HEK293 (cell line): Measurements from ENCODE around the gene NUDT8.
A peak's percentile ranks its signal among the peaks of the same experiment; 100 is the strongest.

Experiments
- CTCF ChIA-PET: fragments of 350-600 bp; formaldehyde crosslinking; extraction: SDS; loops from one replicate; lab custom pipeline; 2021; ENCODE audit warnings: antibody characterized with exemption; lab: Yijun Ruan, JAX
- POLR2A ChIA-PET: fragments of 300-600 bp; formaldehyde crosslinking; extraction: SDS; loops from one replicate; lab custom pipeline; 2020; ENCODE audit warnings: antibody characterized with exemption, inconsistent platforms; lab: Yijun Ruan, JAX
- H3K27ac ChIP-seq: fragments of 200-500 bp; sonication (Bioruptor generic); 2 replicates; pipeline ENCODE4 v1.5.1; 2014; ENCODE audit warnings: low read depth, low read length, control low read depth, inconsistent platforms; ENCODE audit errors: extremely low read depth
- H3K36me3 ChIP-seq, 2 experiments: fragments of 200-500 bp in 1 of 2; sonication (Bioruptor generic) in 1 of 2; 1 replicate in 1 of 2; 2 replicates in 1 of 2; pipeline ENCODE4 v1.5.1; 2014 to 2017; ENCODE audit warnings: inconsistent platforms in 2 of 2, low read length in 2 of 2; ENCODE audit not compliant: control insufficient read depth in 2 of 2, insufficient read depth in 1 of 2
- H3K4me1 ChIP-seq: fragments of 200-500 bp; sonication (Bioruptor generic); 2 replicates; pipeline ENCODE4 v1.5.1; 2014; ENCODE audit warnings: mild to moderate bottlenecking, low read length, inconsistent platforms; ENCODE audit not compliant: control insufficient read depth, insufficient read depth
- H3K4me3 ChIP-seq: 2 replicates; pipeline ENCODE4 v1.5.1; 2011; ENCODE audit warnings: low read depth, mild to moderate bottlenecking, control low read depth, low read length, moderate library complexity
- H3K9me3 ChIP-seq: fragments of 200-500 bp; sonication (Bioruptor generic); 2 replicates; pipeline ENCODE4 v1.5.1; 2014; ENCODE audit warnings: low read depth, low read length, inconsistent platforms; ENCODE audit not compliant: control insufficient read depth, insufficient read depth
- CTCF ChIP-seq: fragments of 450-650 bp; formaldehyde crosslinking; IDR thresholded peaks from 2 replicates; pipeline ENCODE4 v1.5.1; 2016; ENCODE audit warnings: missing biosample characterization, missing genetic modification characterization
- ELK4 ChIP-seq: IDR thresholded peaks from 2 replicates; pipeline ENCODE4 v1.6.1; 2011; ENCODE audit warnings: mild to moderate bottlenecking, low read depth, low read length, borderline replicate concordance
- GLIS2 ChIP-seq: fragments of 450-650 bp; formaldehyde crosslinking; IDR thresholded peaks from 2 replicates; pipeline ENCODE4 v1.5.1; 2016; ENCODE audit warnings: missing biosample characterization, missing genetic modification characterization
- KLF17 ChIP-seq: fragments of 450-650 bp; formaldehyde crosslinking; IDR thresholded peaks from 2 replicates; pipeline ENCODE4 v1.5.1; 2016; ENCODE audit warnings: missing biosample characterization, missing genetic modification characterization
- PATZ1 ChIP-seq: fragments of 450-650 bp; formaldehyde crosslinking; IDR thresholded peaks from 2 replicates; pipeline ENCODE4 v1.5.1; 2016; ENCODE audit warnings: missing biosample characterization, missing genetic modification characterization
- PRDM6 ChIP-seq: fragments of 450-650 bp; formaldehyde crosslinking; IDR thresholded peaks from 2 replicates; pipeline ENCODE4 v1.5.1; 2017; ENCODE audit warnings: missing biosample characterization, missing genetic modification characterization
- SP3 ChIP-seq: fragments of 450-650 bp; formaldehyde crosslinking; IDR thresholded peaks from 2 replicates; pipeline ENCODE4 v1.5.1; 2016; ENCODE audit warnings: missing biosample characterization, missing genetic modification characterization
- YY1 ChIP-seq: fragments of 450-650 bp; formaldehyde crosslinking; IDR thresholded peaks from 2 replicates; pipeline ENCODE4 v1.5.1; 2018; ENCODE audit warnings: missing biosample characterization, missing genetic modification characterization
- ZBTB21 ChIP-seq: fragments of 450-650 bp; formaldehyde crosslinking; IDR thresholded peaks from 2 replicates; pipeline ENCODE4 v1.5.1; 2017; ENCODE audit warnings: missing biosample characterization, missing genetic modification characterization
- ZFP37 ChIP-seq: fragments of 450-650 bp; formaldehyde crosslinking; IDR thresholded peaks from 2 replicates; pipeline ENCODE4 v1.5.1; 2016; ENCODE audit warnings: missing biosample characterization, missing genetic modification characterization
- ZNF174 ChIP-seq: fragments of 450-650 bp; formaldehyde crosslinking; IDR thresholded peaks from 2 replicates; pipeline ENCODE4 v1.5.0; 2017; ENCODE audit warnings: missing biosample characterization, mild to moderate bottlenecking, missing genetic modification characterization
- ZNF37A ChIP-seq: fragments of 450-650 bp; IDR thresholded peaks from 2 replicates; pipeline ENCODE4 v1.5.1; 2018; ENCODE audit warnings: missing biosample characterization, missing genetic modification characterization
- ZNF416 ChIP-seq: fragments of 450-650 bp; formaldehyde crosslinking; IDR thresholded peaks from 2 replicates; pipeline ENCODE4 v1.5.1; 2016; ENCODE audit warnings: missing biosample characterization, missing genetic modification characterization
- ZNF48 ChIP-seq: fragments of 450-650 bp; formaldehyde crosslinking; IDR thresholded peaks from 2 replicates; pipeline ENCODE4 v1.5.1; 2016; ENCODE audit warnings: missing biosample characterization, missing genetic modification characterization
- ZNF488 ChIP-seq: fragments of 450-650 bp; formaldehyde crosslinking; IDR thresholded peaks from 2 replicates; pipeline ENCODE4 v1.5.1; 2016; ENCODE audit warnings: missing biosample characterization, missing genetic modification characterization
- ZNF513 ChIP-seq: fragments of 450-650 bp; IDR thresholded peaks from 2 replicates; pipeline ENCODE4 v1.5.1; 2018; ENCODE audit warnings: missing biosample characterization, missing genetic modification characterization
- ZNF514 ChIP-seq: fragments of 450-650 bp; formaldehyde crosslinking; IDR thresholded peaks from 2 replicates; pipeline ENCODE4 v1.5.1; 2016; ENCODE audit warnings: missing biosample characterization, missing genetic modification characterization
- ZNF544 ChIP-seq: fragments of 450-650 bp; formaldehyde crosslinking; IDR thresholded peaks from 2 replicates; pipeline ENCODE4 v1.5.0; 2017; ENCODE audit warnings: missing biosample characterization, missing genetic modification characterization
- ZNF664 ChIP-seq: fragments of 450-650 bp; formaldehyde crosslinking; IDR thresholded peaks from 2 replicates; pipeline ENCODE4 v1.5.1; 2016; ENCODE audit warnings: missing biosample characterization, missing genetic modification characterization
- ZNF692 ChIP-seq: fragments of 450-650 bp; formaldehyde crosslinking; IDR thresholded peaks from 2 replicates; pipeline ENCODE4 v1.5.1; 2016; ENCODE audit warnings: missing biosample characterization, missing genetic modification characterization
- ZNF791 ChIP-seq: fragments of 450-650 bp; formaldehyde crosslinking; IDR thresholded peaks from 2 replicates; pipeline ENCODE4 v1.5.1; 2016; ENCODE audit warnings: missing biosample characterization, missing genetic modification characterization
- ZSCAN23 ChIP-seq: fragments of 450-650 bp; formaldehyde crosslinking; IDR thresholded peaks from 2 replicates; pipeline ENCODE4 v1.5.1; 2016; ENCODE audit warnings: missing biosample characterization, missing genetic modification characterization

The NUDT8 gene

GRCh38 chr11:67615728-67616430 lies 13.9 kb downstream of the NUDT8 start (continued):
- no peak for TF ChIP-seq ZNF664
- TF ChIP-seq ELK4, result no peak
- no peak for TF ChIP-seq ZNF692 (tag by site-specific recombination)
- TF ChIP-seq ZNF544 (tag by site-specific recombination), result no peak
- TF ChIP-seq ZNF37A, result no peak
- no peak for TF ChIP-seq ZNF791 (tag by site-specific recombination)
- no peak for TF ChIP-seq PATZ1 (tag by site-specific recombination)
- no peak for TF ChIP-seq YY1 (tag by site-specific recombination)
- no peak for TF ChIP-seq ZNF488 (tag by site-specific recombination)
- TF ChIP-seq ZFP37 (tag by site-specific recombination), result no peak
- no peak for TF ChIP-seq KLF17

GRCh38 chr11:67614730-67615714 lies 14.7 kb downstream of the NUDT8 start:
- POLR2A ChIA-PET, result interaction anchor here (1.0 to 1.5 kb wide), 2 partner anchors 15 to 33 kb away, joined by 5 to 9 read pairs; partner anchors contain the start of gene NUDT8
- Histone ChIP-seq H3K36me3 (peaks cover 0 to 36% of the 10 kb centered on the region in 2 experiments; a peak in 1 of 3 replicates), H3K9me3 (no peaks in the 10 kb centered on the region), H3K4me3 (no peak overlapping the region), H3K4me1 (no peaks in the 10 kb centered on the region), H3K27ac (no peak overlapping the region)
- TF ChIP-seq ZNF174 (tag by site-specific recombination) (no peak), ZNF48 (tag by site-specific recombination) (no peak), SP3 (tag by site-specific recombination) (no peak), ZNF514 (tag by site-specific recombination) (no peak), YY1 (tag by site-specific recombination) (no peak), ZBTB21 (tag by site-specific recombination) (no peak), ZNF416 (tag by site-specific recombination) (no peak), CTCF (tag by site-specific recombination) (peak; percentile 65), ZSCAN23 (no peak), GLIS2 (peak; percentile 29; the same call in 1 of the 2 replicates), ZNF513 (tag by site-specific recombination) (no peak), PRDM6 (tag by site-specific recombination) (no peak)
- CTCF ChIA-PET, result interaction anchor here (0.6 to 5.7 kb wide), 23 partner anchors 9 to 1228 kb away, joined by 3 to 53 read pairs (median 4); partner anchors contain the start of genes GSTP1, NUDT8 and POLD4
